ENCODE measurements around the gene ILK.
A peak's percentile ranks its signal among the peaks of the same experiment; 100 is the strongest.

ILK gene

DNA sequence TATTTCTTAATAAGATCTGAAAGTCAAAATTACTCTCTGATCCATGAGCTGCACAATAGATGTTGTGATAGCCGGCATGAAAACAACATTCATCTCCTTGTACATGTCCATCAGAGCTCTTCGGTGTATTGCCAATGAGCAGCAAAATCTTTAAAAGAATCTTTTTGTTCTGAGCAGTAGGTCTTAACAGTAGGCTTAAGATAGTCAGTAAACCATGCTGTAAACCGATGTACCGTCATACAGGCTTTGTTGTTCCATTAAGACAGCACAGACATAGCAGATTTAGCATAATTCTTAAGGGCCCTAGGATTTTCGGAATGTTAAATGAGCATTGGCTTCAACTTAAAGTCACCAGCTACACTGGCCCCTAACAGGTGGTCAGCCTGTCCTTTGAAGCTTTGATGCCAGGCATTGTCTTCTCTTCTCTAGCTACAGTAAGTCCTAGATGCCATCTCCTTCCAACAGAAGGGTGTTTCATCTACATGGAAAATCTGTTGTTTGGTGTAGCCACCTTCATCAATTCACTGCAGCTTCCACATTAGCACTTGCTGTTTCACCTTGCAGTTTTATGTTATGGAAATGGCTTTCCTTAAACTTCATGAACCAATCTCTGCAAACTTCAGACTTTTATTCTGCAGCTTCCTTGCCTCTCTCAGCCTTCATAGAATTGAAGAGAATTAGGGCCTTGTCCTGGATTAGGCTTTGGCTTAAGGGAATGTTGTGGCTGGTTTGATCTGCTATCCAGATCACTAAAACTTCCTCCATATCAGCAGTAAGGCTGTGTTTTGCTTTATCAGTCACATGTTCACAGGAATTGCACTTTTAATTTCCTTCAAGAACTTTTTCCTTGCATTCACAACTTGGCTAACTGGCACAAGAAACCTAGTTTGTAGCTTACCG is 28.5 kb upstream of the ILK start:
- no peak for DNase-seq

GRCh38 chr11:6576471-6577373 is 26.9 kb upstream of the ILK start:
- peak; percentile 11 to 62 for DNase-seq

GRCh38 chr11:6578134-6578533 is 25.4 kb upstream of the ILK start:
- no peak for DNase-seq

- no peak for DNase-seq
These were observed 23.9 kb upstream of the ILK start for GRCh38 chr11:6579681-6580080.

GRCh38 chr11:6583584-6583983 is 20.0 kb upstream of the ILK start:
- DNase-seq, result no peak

DNA sequence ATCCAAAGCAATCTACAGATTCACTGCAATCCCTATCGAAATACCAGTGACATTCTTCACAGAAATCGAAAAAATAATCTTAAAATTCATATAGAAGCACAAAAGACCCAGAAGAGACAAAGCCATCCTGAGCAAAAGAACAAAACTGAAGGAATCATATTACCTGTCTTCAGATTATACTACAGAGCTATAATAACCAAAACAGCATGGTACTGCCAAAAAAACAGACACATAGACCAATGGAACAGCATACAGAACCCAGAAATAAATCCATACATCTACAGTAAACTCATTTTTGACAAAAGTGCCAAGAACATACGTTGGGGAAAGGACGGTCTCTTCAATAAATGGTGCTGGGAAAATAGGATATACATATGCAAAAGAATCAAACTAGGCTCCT is 19.0 kb upstream of the ILK start:
- no peak for DNase-seq

DNA sequence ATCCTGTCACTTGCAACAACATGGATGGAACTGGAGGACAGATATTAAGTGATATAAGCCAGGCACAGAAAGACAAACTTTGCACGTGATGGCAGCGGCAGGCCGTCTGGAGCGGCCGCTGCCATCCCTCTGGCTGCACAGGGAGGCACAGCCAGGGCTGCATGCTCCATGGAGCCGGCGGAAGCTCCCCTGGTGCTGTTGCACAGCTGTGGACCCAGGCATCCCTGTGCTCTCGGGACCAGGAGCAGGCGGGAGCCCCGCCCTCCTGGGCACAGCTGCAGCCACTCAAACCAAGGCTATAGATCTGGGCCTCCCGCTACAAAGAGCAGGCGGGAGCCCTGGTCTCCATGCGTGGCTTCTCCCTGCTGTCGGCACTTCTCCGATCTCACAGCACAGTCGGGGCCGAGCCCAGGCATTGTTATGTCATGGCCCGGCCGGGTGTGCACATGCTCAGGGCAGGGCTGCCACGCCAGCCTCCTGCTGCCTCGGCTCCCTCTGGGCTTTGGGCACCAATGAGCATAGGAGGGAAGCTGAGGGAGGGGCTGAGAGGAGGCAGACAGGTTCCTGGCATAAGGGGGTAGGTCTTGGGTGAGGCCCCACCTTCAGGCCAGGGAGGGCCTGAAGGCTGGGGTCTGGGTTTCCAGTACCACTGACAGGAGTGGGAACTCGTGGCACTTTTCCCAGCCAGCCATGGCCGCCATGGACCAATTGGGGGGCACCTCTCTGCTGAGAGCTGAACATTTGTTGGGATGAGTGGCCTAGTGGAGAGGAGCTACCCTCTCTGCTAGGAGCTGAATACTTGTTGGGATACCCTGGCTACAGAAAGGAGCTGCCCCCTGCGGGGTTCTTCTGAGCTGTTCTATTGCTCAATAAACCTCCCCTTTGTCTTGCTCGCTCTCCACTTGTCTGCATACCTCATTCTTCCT is 16.9 kb upstream of the ILK start:
- DNase-seq, result no peak

GRCh38 chr11:6587360-6587953 is 16.1 kb upstream of the ILK start:
- no peak for DNase-seq

DNA sequence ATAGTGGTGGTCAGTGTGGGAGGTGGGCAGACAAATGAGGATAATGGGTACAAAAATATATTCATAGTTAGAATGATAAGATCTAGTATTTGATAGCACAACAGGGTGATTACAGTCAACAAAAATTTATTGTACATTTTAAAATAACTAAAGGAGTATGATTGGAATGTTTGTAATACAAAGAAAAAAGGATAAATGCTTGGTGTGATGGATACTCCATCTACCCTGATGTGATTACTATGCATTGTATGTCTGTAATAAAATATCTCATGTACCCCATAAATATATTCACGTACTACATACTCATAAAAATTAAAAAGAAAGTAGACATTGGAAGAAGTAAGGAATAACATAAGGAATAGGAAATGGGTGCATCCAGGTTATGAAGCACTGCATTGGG is 15.6 kb upstream of the ILK start:
- DNase-seq, result no peak

DNA sequence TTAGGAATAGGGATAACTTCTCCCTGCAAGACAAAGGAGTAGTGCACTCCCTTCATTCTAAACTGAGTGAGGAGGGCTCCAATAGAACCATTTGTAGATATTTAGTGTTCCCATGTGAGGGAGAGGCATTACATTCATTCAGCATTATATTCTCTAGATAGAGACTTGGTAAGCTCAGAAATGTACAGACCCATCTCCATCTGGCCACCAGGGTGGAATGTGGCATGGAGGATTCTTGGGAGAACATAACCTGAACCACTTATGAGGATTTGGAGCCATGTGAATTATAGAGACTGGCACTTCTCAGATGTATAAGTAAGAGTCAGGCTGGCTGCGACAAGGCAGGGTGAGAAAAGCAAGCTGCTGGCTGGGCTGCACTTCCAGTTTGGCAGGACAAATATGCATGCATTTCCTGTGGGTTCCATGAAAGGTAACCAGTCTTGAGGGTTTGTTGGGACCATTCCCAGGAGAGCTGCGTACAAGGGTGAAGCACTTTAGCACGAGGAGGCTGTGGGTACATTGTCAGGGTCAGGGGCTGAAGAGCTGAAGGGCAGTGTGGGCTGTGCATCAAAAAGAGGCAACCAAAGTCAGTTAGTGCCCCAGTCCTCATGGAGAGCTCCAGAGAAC is 9.3 kb upstream of the ILK start:
- DNase-seq, result no peak

DNA sequence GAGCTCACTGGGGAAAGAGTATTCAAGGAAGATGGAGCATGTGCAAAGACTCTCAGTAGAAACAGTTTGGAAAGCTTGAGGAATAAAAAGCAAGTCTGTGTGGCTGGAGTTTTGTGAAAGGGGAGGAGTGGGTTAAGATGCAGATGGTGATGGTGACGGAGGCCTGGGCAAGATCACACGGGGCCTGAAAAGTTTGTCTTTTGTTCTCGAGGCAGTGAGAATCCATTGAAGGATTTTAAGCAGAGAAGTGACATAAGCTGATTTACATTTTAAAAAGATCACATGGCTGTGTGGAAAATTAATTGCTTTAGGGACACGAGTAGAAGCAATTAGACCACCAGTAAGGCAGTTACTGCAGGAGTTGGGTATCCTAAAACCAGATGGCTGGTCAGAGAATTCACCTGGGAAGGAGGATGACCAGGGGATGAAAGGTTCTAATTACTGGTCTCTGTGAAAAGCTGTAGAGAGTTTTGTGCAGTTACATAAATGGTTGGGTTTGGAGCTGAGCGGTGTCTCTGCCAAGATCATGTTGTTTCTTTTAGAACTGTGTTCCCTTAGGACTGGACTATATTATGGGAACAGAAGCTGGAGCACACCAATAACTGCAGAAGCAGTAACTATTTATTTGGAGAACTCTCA is 7.2 kb upstream of the ILK start:
- no peak for DNase-seq

DNA sequence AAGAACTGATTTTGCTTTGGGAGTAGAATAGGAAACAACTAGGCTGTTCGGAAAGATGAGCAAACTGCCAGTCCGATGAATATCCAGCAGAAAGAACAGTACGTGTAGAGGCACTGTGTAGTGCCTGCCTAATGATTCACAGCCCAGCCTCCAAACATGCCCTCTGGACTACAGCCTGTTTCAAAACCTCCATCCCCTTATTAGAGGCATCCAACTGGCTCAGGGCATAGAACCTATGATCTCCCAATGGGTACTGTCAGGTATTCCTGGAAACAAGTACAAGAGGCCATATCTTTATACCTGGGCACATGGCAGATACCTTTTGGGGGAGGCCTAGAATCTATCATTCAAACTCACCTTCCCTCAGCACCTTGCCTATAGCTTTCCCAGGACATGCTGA is 5.0 kb upstream of the ILK start:
- DNase-seq, result no peak

- no peak for DNase-seq
These were observed 4.1 kb upstream of the ILK start for GRCh38 chr11:6599449-6599848.

DNA sequence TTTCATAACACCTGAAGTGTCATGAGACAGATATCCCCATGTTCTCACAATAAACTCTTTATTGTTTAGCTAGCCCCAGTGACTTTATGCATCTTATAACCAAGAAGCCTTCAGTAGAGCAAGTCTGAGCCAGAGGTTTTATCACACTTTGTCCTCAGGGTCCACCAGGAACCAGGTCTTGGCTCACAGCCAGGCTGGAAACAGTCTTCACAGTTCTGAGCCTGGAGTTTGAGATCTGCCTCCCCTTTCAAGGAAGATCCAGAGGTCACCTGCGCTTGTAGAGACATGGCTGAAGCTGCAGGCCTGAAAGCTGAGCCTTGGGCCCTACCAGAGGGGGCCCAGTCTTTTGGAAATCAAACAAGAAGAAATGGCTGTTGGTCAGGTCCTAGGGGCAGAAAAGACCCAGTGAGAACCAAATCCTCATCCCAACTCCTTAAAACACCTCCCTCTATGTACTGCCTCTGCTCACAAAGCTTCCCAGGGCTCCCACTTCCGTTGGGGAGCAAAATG is 3.6 kb upstream of the ILK start:
- no peak for DNase-seq

GRCh38 chr11:6601041-6601461 is 2.5 kb upstream of the ILK start:
- DNase-seq, result no peak

DNA sequence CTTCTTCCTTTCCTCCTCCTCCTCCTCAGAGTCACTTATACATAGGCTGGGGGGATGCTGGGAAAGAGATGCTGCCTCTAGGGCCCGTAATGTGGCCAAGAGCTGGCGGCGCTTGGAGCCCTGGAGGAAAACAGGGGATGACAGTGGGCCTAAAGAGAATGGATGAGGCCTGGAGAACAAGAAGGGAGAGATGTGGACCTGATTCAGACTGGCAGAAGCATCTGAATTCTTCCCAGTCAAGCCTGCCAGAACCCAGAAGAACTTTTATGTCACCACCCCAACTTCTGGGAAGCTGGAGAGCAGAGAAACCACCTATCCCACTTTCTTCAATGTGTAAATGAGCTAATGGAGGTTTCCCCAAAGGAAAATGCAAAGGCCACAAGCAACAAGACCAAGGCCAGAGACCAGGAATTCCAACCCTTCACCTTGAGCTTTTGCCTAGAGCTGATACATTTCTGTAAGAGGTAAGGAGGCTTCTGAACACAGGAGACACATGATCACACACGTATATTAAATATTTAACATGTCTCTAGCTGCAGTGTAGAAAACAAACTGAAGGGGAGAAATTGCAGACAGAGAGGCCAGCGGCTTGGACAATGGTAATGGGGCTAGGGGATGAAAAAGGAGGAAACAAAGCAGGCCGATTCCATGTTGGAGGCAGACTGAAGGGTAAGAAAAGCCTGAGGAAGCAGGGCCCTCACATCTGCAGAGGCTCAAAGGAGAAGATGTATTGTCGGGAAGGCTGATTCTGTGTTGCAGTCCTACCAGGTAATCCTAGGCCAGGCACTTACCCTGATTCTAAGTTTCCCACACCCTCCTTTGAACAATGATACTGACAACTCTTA is 1.3 kb upstream of the ILK start:
- DNase-seq, result no peak

GRCh38 chr11:6604081-6604626 is 580 bp downstream of the ILK start:
- peak in 1 of 2 experiments; percentile 22 for DNase-seq

- no peak for DNase-seq
These were observed 1.2 kb downstream of the ILK start for GRCh38 chr11:6604790-6605189.

DNA sequence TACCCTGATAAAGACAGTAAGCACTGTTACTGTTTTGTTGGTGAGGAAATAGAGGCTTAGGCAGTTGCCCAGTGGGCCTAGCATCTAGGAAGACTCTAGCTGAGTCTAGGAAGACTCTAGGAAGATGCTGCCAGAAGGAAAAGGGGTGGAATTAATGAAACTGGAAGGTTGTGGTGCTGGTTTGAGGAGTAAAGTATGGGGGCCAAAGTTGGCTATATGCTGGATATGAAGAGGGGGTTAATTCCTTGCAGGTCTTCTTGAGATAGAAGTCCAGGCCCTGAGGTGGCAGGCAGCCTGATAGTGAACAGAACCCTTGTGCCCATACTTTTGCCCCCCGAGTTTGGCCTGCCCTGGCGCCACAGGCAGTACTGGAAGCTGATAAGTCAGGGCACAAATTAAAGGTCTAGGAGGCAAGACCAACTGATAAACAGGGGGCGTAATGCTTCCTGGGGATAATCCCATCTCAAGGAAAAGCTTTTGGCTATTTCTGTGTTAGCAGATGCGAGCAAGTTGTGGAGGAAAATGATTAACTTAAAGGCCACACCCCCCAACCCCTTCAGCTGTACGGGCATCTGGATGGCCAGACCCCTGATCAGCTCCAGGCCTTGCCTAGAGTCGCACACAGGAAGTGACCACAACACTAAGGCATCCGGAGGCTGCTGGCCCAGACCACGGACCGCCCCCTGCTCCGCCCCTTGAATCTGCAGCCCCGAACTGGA is 3.1 kb downstream of the ILK start:
- peak; percentile 35 to 56 for DNase-seq

Measured in NCI-H2081 (cell line).